Right lobe of liver (tissue), 6 donors: ENCODE measurements around the gene LDLRAD4. TPM values are rescaled to one million over a fixed set of nuclear protein-coding genes. Genes with fewer than 3 reads are reported as not detected.
A peak's percentile ranks its signal among the peaks of the same experiment; 100 is the strongest.

Experiments
- ATAC-seq, 4 donors: fragments of 200-7000 bp; cut with Tn5 transposase; one replicate each; pipeline ENCODE4 v1.9.1; 2020; ENCODE audit warnings: mild to moderate bottlenecking in 4 of 4, moderate library complexity in 4 of 4
- DNase-seq, 3 donors: peaks; one replicate each; pipeline ENCODE4 v3.0.0-alpha.2; 2020
- H3K27ac ChIP-seq, 3 donors: fragments of 200-600 bp; one replicate each; pipeline ENCODE4 v1.8.0; 2022
- H3K27me3 ChIP-seq, 2 donors: fragments of 200-600 bp; one replicate each; pipeline ENCODE4 v1.8.0; 2022
- H3K36me3 ChIP-seq, 4 donors: fragments of 200-600 bp; sonication (generic) in 1 of 4; one replicate each; pipeline versions ENCODE4 v1.5.1 to v1.8.0; 2017 to 2022; ENCODE audit warnings: control low read depth in 1 of 4
- H3K4me1 ChIP-seq, 4 donors: fragments of 200-600 bp; sonication (generic) in 1 of 4; one replicate each; pipeline versions ENCODE4 v1.5.1 to v1.8.0; 2017 to 2022; ENCODE audit warnings: control low read depth in 1 of 4
- H3K4me3 ChIP-seq, 3 donors: fragments of 200-600 bp; one replicate each; pipeline ENCODE4 v1.8.0; 2022
- H3K9me3 ChIP-seq, 4 donors: fragments of 200-600 bp; sonication (generic) in 1 of 4; one replicate each; pipeline versions ENCODE4 v1.5.1 to v1.8.0; 2017 to 2022; ENCODE audit warnings: control low read depth in 1 of 4
- CTCF ChIP-seq, 4 donors: fragments of 200-600 bp in 3 of 4; fragments of 450-650 bp in 1 of 4; IDR thresholded peaks; one replicate each; pipeline versions ENCODE4 v1.5.1 to v1.8.0; 2016 to 2022; ENCODE audit warnings: antibody characterized with exemption in 4 of 4, mild to moderate bottlenecking in 2 of 4
- POLR2A ChIP-seq: fragments of 450-650 bp; IDR thresholded peaks from one replicate; pipeline ENCODE4 v1.6.1; 2017; ENCODE audit warnings: antibody characterized with exemption, mild to moderate bottlenecking
- WGBS: methylation state at CpG from one replicate; pipeline ENCODE4 v1.1.6; 2018; ENCODE audit warnings: low coverage, low lambda C conversion rate; ENCODE audit not compliant: insufficient coverage; ENCODE audit errors: missing lambda C conversion rate; 5-methylcytosine and 5-hydroxymethylcytosine counted together
- intact Hi-C, 2 donors: fragments of 100-400 bp; cut with DNase I; formaldehyde crosslinking; loops; one replicate each; pipeline versions ENCODE4 v1.11.2 to v1.14.1; 2022
- total RNA-seq, 6 experiments: library from RNA; depleted of rRNA in 2 of 6; stranded (reverse); fragments of >200 nt in 2 of 6; fragmentation: NEBNext Ultra II Directional in 3 of 6; extraction: Animal tissue kit (Norgen Biotek cat#: 25700) in 3 of 6; gene quantifications; one replicate each; pipeline versions ENCODE4 v1.1.0 to v1.2.4, GENCODE V29; 2016 to 2023
- donor health status: DM: no; HTN: yes; CAD: no.
- donor health status: DM: no; HTN: no; CAD: no.
- donor health status: DM: no; HTN: no; CAD: no.
- donor health status: DM: no; HTN: yes; CAD: no.
- donor health status: DM: no; HTN: yes; CAD: no.

Gene LDLRAD4
- total RNA-seq, 6 experiments from 2014 or later: 10.6 to 66.4 (median 18.7) TPM

- no peaks in the 10 kb centered on the region for H3K9me3 ChIP-seq
- no peak overlapping the region for H3K27ac ChIP-seq
- no peaks in the 10 kb centered on the region for H3K36me3 ChIP-seq
- no peaks in the 10 kb centered on the region for H3K4me1 ChIP-seq
- H3K27me3 ChIP-seq: no peaks in the 10 kb centered on the region
- ATAC-seq (peak; percentile 32 to 66 (median 47)), DNase-seq (no peak)
- TF ChIP-seq POLR2A (no peak), CTCF (IDR thresholded peaks at IDR 0.05) (no peak)
- 55% methylated on average over 10 of the region's 10 CpGs for WGBS
- intact Hi-C loops: no loop called here
- H3K4me3 ChIP-seq: no peak overlapping the region
Observed at GRCh38 chr18:13577091-13577697, 358.6 kb downstream of the LDLRAD4 start.

- no peaks in the 10 kb centered on the region for H3K36me3 ChIP-seq
- H3K4me1 ChIP-seq: no peaks in the 10 kb centered on the region
- 67% methylated on average over 3 of the region's 3 CpGs for WGBS
- intact Hi-C loops: no loop called here
- ATAC-seq (peak in 1 of 4 donors; percentile 25), DNase-seq (no peak)
- no peak for TF ChIP-seq POLR2A
- TF ChIP-seq CTCF (IDR thresholded peaks at IDR 0.05): no peak
- H3K27me3 ChIP-seq: no peaks in the 10 kb centered on the region
- H3K27ac ChIP-seq: no peak overlapping the region
- H3K9me3 ChIP-seq: no peaks in the 10 kb centered on the region
- no peak overlapping the region for H3K4me3 ChIP-seq
Observed at GRCh38 chr18:13577781-13578180, 359.2 kb downstream of the LDLRAD4 start.

- no peak overlapping the region for H3K4me3 ChIP-seq
- DNase-seq (no peak), ATAC-seq (no peak)
- H3K27me3 ChIP-seq: no peaks in the 10 kb centered on the region
- no peak overlapping the region for H3K27ac ChIP-seq
- intact Hi-C loops: no loop called here
- 76% methylated on average over 6 of the region's 6 CpGs for WGBS
- no peaks in the 10 kb centered on the region for H3K36me3 ChIP-seq
- TF ChIP-seq CTCF (IDR thresholded peaks at IDR 0.05) (no peak), POLR2A (no peak)
- H3K9me3 ChIP-seq: no peaks in the 10 kb centered on the region
- no peaks in the 10 kb centered on the region for H3K4me1 ChIP-seq
Observed at GRCh38 chr18:13578400-13578799, 359.8 kb downstream of the LDLRAD4 start.

GRCh38 chr18:13579874-13580273 lies 361.3 kb downstream of the LDLRAD4 start:
- H3K4me3 ChIP-seq: no peak overlapping the region
- peak; percentile 31 to 51 (median 48) for ATAC-seq
- H3K27ac ChIP-seq: no peak overlapping the region

More at GRCh38 chr18:13579874-13580273, 361.3 kb downstream of the LDLRAD4 start:
- TF ChIP-seq CTCF (IDR thresholded peaks at IDR 0.05): no peak
- TF ChIP-seq POLR2A: no peak
- no peaks in the 10 kb centered on the region for H3K36me3 ChIP-seq
- DNase-seq: no peak
- WGBS: 64% methylated on average over 3 of the region's 3 CpGs
- H3K27me3 ChIP-seq: no peaks in the 10 kb centered on the region
- peaks cover 0 to 5% (median 0%) of the 10 kb centered on the region in 4 donors for H3K4me1 ChIP-seq
- no peaks in the 10 kb centered on the region for H3K9me3 ChIP-seq
- intact Hi-C loops: no loop called here
